Upper lobe of left lung (tissue), 4 donors: ENCODE data around the gene FCRL6.

ENCODE experiments used
- POLR2AphosphoS5 ChIP-seq, 2 donors: sonication (generic); formaldehyde crosslinking; IDR thresholded peaks; one replicate each; pipeline ENCODE4 v1.5.1; 2017; ENCODE audit warnings: antibody characterized with exemption in 2 of 2
- TF ChIP-seq, protein P1 (sequence below), 6 experiments: fragments of 450-650 bp in 4 of 6; fragments of 200-600 bp in 2 of 6; sonication (generic) in 2 of 6; IDR thresholded peaks; one replicate each; pipeline ENCODE4 v1.5.1; 2016 to 2019; ENCODE audit warnings: antibody characterized with exemption in 6 of 6

DNA sequence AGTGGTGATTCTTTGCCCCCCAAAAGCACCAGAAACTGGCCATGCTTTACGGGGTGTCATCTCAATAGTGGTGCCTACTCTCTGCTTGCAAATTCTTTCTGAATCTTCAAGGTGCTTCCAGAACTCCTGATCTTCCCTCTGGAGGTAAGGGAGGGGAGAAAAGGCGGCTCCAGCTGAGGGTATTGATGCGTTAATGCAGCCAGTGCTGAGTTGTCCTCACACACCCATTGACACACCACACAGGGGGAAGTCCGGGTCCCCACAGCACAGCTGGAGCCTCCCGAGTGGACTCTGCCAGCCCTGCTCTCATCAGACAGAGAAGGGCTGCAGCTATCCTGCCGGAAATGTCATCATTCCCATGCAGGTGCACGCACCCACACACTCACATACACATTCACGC is 59.1 kb downstream of the FCRL6 start:
- TF ChIP-seq, protein P1, sequence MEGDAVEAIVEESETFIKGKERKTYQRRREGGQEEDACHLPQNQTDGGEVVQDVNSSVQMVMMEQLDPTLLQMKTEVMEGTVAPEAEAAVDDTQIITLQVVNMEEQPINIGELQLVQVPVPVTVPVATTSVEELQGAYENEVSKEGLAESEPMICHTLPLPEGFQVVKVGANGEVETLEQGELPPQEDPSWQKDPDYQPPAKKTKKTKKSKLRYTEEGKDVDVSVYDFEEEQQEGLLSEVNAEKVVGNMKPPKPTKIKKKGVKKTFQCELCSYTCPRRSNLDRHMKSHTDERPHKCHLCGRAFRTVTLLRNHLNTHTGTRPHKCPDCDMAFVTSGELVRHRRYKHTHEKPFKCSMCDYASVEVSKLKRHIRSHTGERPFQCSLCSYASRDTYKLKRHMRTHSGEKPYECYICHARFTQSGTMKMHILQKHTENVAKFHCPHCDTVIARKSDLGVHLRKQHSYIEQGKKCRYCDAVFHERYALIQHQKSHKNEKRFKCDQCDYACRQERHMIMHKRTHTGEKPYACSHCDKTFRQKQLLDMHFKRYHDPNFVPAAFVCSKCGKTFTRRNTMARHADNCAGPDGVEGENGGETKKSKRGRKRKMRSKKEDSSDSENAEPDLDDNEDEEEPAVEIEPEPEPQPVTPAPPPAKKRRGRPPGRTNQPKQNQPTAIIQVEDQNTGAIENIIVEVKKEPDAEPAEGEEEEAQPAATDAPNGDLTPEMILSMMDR (IDR thresholded peaks at IDR 0.05), result no peak
- no peak for TF ChIP-seq POLR2AphosphoS5 (IDR thresholded peaks at IDR 0.05)
